ENCODE data around the gene CIROP.
A peak's percentile ranks its signal among the peaks of the same experiment; 100 is the strongest.

CIROP gene

GRCh38 chr14:23093104-23093503, 11.7 kb downstream of the CIROP start:
- DNase-seq: no peak

GRCh38 chr14:23091294-23092225, 13.2 kb downstream of the CIROP start:
- no peak for DNase-seq

GRCh38 chr14:23090254-23090636, 14.5 kb downstream of the CIROP start:
- no peak for DNase-seq

GRCh38 chr14:23089498-23090253, 15.1 kb downstream of the CIROP start:
- DNase-seq: no peak

GRCh38 chr14:23086565-23086964, 18.2 kb downstream of the CIROP start:
- DNase-seq: no peak

- no peak for DNase-seq
Observed at GRCh38 chr14:23085458-23085857, 19.3 kb downstream of the CIROP start.

GRCh38 chr14:23080474-23080873, 24.3 kb downstream of the CIROP start:
- no peak for DNase-seq

GRCh38 chr14:23079716-23080115, 25.1 kb downstream of the CIROP start:
- DNase-seq: no peak

GRCh38 chr14:23078692-23079116, 26.1 kb downstream of the CIROP start:
- no peak for DNase-seq

GRCh38 chr14:23077962-23078361, 26.8 kb downstream of the CIROP start:
- DNase-seq: no peak

GRCh38 chr14:23076785-23077408, 27.9 kb downstream of the CIROP start:
- DNase-seq: no peak

GRCh38 chr14:23074906-23075305, 29.9 kb downstream of the CIROP start:
- DNase-seq: no peak

GRCh38 chr14:23071921-23072539, 32.8 kb downstream of the CIROP start:
- peak; percentile 23 for DNase-seq

GRCh38 chr14:23071244-23071920, 33.4 kb downstream of the CIROP start:
- DNase-seq: peak; percentile 82

- DNase-seq: peak; percentile 22
Observed at GRCh38 chr14:23070262-23071129, 34.3 kb downstream of the CIROP start.

- DNase-seq: peak; percentile 25
Observed at GRCh38 chr14:23069413-23069806, 35.4 kb downstream of the CIROP start.

- peak; percentile 79 for DNase-seq
Observed at GRCh38 chr14:23068789-23069412, 35.9 kb downstream of the CIROP start.

- DNase-seq: peak; percentile 26
Observed at GRCh38 chr14:23067847-23068788, 36.7 kb downstream of the CIROP start.

- no peak for DNase-seq
Observed at GRCh38 chr14:23066855-23067744, 37.7 kb downstream of the CIROP start.

Data from stimulated activated CD8-positive, alpha-beta memory T cell treated with anti-CD3 and anti-CD28 coated beads, Interleukin-4, amount 100 ng/mL, for 48 hours (primary cell).